PC-3 (cell line): Measurements from ENCODE around the gene ZNF24. TPM values are rescaled to one million over a fixed set of nuclear protein-coding genes. Genes with fewer than 3 reads are reported as not detected.

Experiments
- ATAC-seq: fragments of 200-7000 bp; cut with Tn5 transposase; 2 replicates; pipeline ENCODE4 v1.9.1; 2020; ENCODE audit warnings: mild to moderate bottlenecking, moderate library complexity
- BruUV-seq: library from RNA; stranded (reverse); fragments of 400-500 nt; replicated peaks from 2 replicates; lab custom pipeline; 2021; lab: Mats Ljungman, UMichigan
- CTCF ChIA-PET: fragments of 300-600 bp; sonication (Branson Sonifier 250); formaldehyde crosslinking; loops from one replicate; lab custom pipeline; 2022; ENCODE audit warnings: antibody characterized with exemption; lab: Charles Lee
- POLR2A ChIA-PET: fragments of 300-600 bp; sonication (Branson Sonifier 250); formaldehyde crosslinking; loops from one replicate; lab custom pipeline; 2022; ENCODE audit warnings: antibody characterized with exemption; ENCODE audit not compliant: unreplicated experiment; lab: Charles Lee
- DNase-seq: peaks from one replicate; pipeline ENCODE4 v3.0.0-alpha.2; 2015
- H2AFZ ChIP-seq: fragments of 300-600 bp; sonication (generic); 2 replicates; pipeline ENCODE4 v1.6.0; 2016; ENCODE audit warnings: antibody characterized with exemption, low read length
- H3F3A ChIP-seq: fragments of 300-600 bp; sonication (generic); one replicate; pipeline ENCODE4 v1.6.0; 2017; ENCODE audit warnings: antibody characterized with exemption, low read length, control low read depth, mild to moderate bottlenecking; ENCODE audit not compliant: unreplicated experiment
- H3K27ac ChIP-seq: fragments of 300-600 bp; sonication (generic); 2 replicates; pipeline ENCODE4 v1.5.1; 2016; ENCODE audit warnings: mild to moderate bottlenecking, low read length
- H3K27me3 ChIP-seq: fragments of 300-600 bp; sonication (generic); 2 replicates; pipeline ENCODE4 v1.6.1; 2016; ENCODE audit warnings: low read length, mixed read lengths
- H3K36me3 ChIP-seq: fragments of 300-600 bp; sonication (generic); 2 replicates; pipeline ENCODE4 v1.6.1; 2016; ENCODE audit warnings: low read depth, mixed run types, low read length, mixed read lengths
- H3K4me1 ChIP-seq: fragments of 300-600 bp; sonication (generic); 2 replicates; pipeline ENCODE4 v1.5.1; 2016; ENCODE audit warnings: low read length; ENCODE audit not compliant: insufficient read depth
- H3K4me2 ChIP-seq: fragments of 300-600 bp; sonication (generic); 2 replicates; pipeline ENCODE4 v1.6.0; 2016; ENCODE audit warnings: low read length
- H3K4me3 ChIP-seq: fragments of 300-600 bp; sonication (generic); 2 replicates; pipeline ENCODE4 v1.5.1; 2016; ENCODE audit warnings: mild to moderate bottlenecking, low read length, mixed read lengths
- H3K79me2 ChIP-seq: fragments of 300-600 bp; sonication (generic); 2 replicates; pipeline ENCODE4 v1.6.1; 2017; ENCODE audit warnings: low read length, mixed read lengths
- H3K9ac ChIP-seq: fragments of 300-600 bp; sonication (generic); 2 replicates; pipeline ENCODE4 v1.6.0; 2016; ENCODE audit warnings: mild to moderate bottlenecking, low read length
- H3K9me2 ChIP-seq: fragments of 300-600 bp; sonication (generic); replicated peaks from 2 replicates; pipeline ENCODE4 v1.6.1; 2016; ENCODE audit warnings: mixed run types, low read length, mixed read lengths
- H3K9me3 ChIP-seq: fragments of 300-600 bp; sonication (generic); 2 replicates; pipeline ENCODE4 v1.6.1; 2016; ENCODE audit warnings: low read length, mixed read lengths
- H4K20me1 ChIP-seq: fragments of 300-600 bp; sonication (generic); 2 replicates; pipeline ENCODE4 v1.6.1; 2016; ENCODE audit warnings: low read length, mixed read lengths
- CTCF ChIP-seq: fragments of 300-600 bp; sonication (generic); conservative IDR thresholded peaks from 2 replicates; pipeline ENCODE4 v1.5.1; 2017; ENCODE audit warnings: antibody characterized with exemption, low read depth, mild to moderate bottlenecking, low read length
- EZH2 ChIP-seq: fragments of 300-600 bp; sonication (generic); IDR thresholded peaks from one replicate; pipeline ENCODE4 v1.6.1; 2017; ENCODE audit warnings: antibody characterized with exemption, mild to moderate bottlenecking, low read length; ENCODE audit not compliant: unreplicated experiment
- EZH2phosphoT487 ChIP-seq: fragments of 300-600 bp; sonication (generic); IDR thresholded peaks from 2 replicates; pipeline ENCODE4 v1.6.1; 2018; ENCODE audit warnings: mild to moderate bottlenecking, antibody characterized with exemption, low read length, borderline replicate concordance
- intact Hi-C: fragments of 100-400 bp; cut with micrococcal nuclease; formaldehyde crosslinking; loops from 2 replicates; pipeline ENCODE4 v1.9.0; 2023
- total RNA-seq: library from RNA; depleted of rRNA; stranded (reverse); fragments of >200 nt; gene quantifications from 2 replicates; pipeline ENCODE4 v1.2.3, GENCODE V29; 2014

Gene ZNF24
- total RNA-seq, 1 experiment from 2014 or later = 11.0 TPM

- TF ChIP-seq EZH2phosphoT487 (no peak), CTCF (no peak)
- no peaks in the 10 kb centered on the region for H3K9me3 ChIP-seq
- H3K79me2 ChIP-seq = no peaks in the 10 kb centered on the region
- no peaks in the 10 kb centered on the region for H4K20me1 ChIP-seq
- H3K9ac ChIP-seq = no peak overlapping the region
- no peak overlapping the region for H3K27ac ChIP-seq
- H3K27me3 ChIP-seq = no peaks in the 10 kb centered on the region
- peak overlapping the region; percentile 75 for H3K4me2 ChIP-seq
- BruUV-seq = TSS peak; percentile 40
- no peaks in the 10 kb centered on the region for H3K4me1 ChIP-seq
- DNase-seq = no peak
- no peaks in the 10 kb centered on the region for H3F3A ChIP-seq
- no peaks in the 10 kb centered on the region for H3K36me3 ChIP-seq
- peak; percentile 53 for ATAC-seq
- POLR2A ChIA-PET = no interaction called here
- intact Hi-C loops = no loop called here
- peak overlapping the region; percentile 87 for H2AFZ ChIP-seq
- peak overlapping the region; percentile 70 for H3K4me3 ChIP-seq
- H3K9me2 ChIP-seq = no peaks in the 10 kb centered on the region
- CTCF ChIA-PET = no interaction called here
These were observed 32.1 kb upstream of the ZNF24 start for GRCh38 chr18:35376393-35376741.

GRCh38 chr18:35374708-35375107 is 30.5 kb upstream of the ZNF24 start:
- no peak overlapping the region for H3K27ac ChIP-seq
- H3K27me3 ChIP-seq = no peaks in the 10 kb centered on the region
- ChIA-PET CTCF (no interaction called here), POLR2A (no interaction called here)
- no peaks in the 10 kb centered on the region for H3F3A ChIP-seq
- DNase-seq (no peak), ATAC-seq (no peak)
- H3K79me2 ChIP-seq = no peaks in the 10 kb centered on the region
- H3K4me3 ChIP-seq = no peak overlapping the region
- no peak overlapping the region for H3K9ac ChIP-seq
- no peak overlapping the region for H2AFZ ChIP-seq
- no peaks in the 10 kb centered on the region for H3K36me3 ChIP-seq
- no peak for TF ChIP-seq EZH2
- no peak for TF ChIP-seq EZH2phosphoT487
- no peak for TF ChIP-seq CTCF
- no peak overlapping the region for H3K4me2 ChIP-seq
- no TSS peak for BruUV-seq
- no peaks in the 10 kb centered on the region for H3K4me1 ChIP-seq
- no peaks in the 10 kb centered on the region for H4K20me1 ChIP-seq
- H3K9me3 ChIP-seq = no peaks in the 10 kb centered on the region
- intact Hi-C loops = no loop called here
- no peaks in the 10 kb centered on the region for H3K9me2 ChIP-seq

- Histone ChIP-seq H3K36me3 (no peaks in the 10 kb centered on the region), H3K27me3 (no peaks in the 10 kb centered on the region), H3K9me2 (no peaks in the 10 kb centered on the region), H3K79me2 (no peaks in the 10 kb centered on the region), H3K9ac (no peak overlapping the region), H3K4me3 (no peak overlapping the region), H3K4me2 (no peak overlapping the region), H3K4me1 (no peaks in the 10 kb centered on the region), H2AFZ (no peak overlapping the region), H3K9me3 (no peaks in the 10 kb centered on the region), H4K20me1 (no peaks in the 10 kb centered on the region), H3K27ac (no peak overlapping the region), H3F3A (no peaks in the 10 kb centered on the region)
- POLR2A ChIA-PET = interaction anchor here (0.7 kb wide), 1 partner anchor 154 kb away, joined by 3 read pairs; no protein-coding TSS in a partner anchor
- BruUV-seq = no TSS peak
- no peak for ATAC-seq
- intact Hi-C loops = no loop called here
- TF ChIP-seq EZH2phosphoT487 (no peak), CTCF (no peak), EZH2 (no peak)
- CTCF ChIA-PET = no interaction called here
- no peak for DNase-seq
These were observed 27.4 kb upstream of the ZNF24 start for GRCh38 chr18:35371412-35372195.
